Measurements from ENCODE around the gene MYCBP2.

- TF ChIP-seq CTCF (conservative IDR thresholded peaks at IDR 0.05 in 1 of 2, IDR thresholded peaks at IDR 0.05 in 1 of 2; ENCODE audit: low read depth in 1 of 2, low read length in 2 of 2) (no peak), EZH2 (IDR thresholded peaks at IDR 0.05; ENCODE audit: low read length, missing control alignments) (no peak)
Measured at GRCh38 chr13:77095288-77095687, 231.6 kb downstream of the MYCBP2 start.

Data from fibroblast of lung (primary cell).